ENCODE data around the gene RUSC1.
A peak's percentile ranks its signal among the peaks of the same experiment; 100 is the strongest.
"Not testable (repeated sequence)": the region's sequence is repeated elsewhere in the genome, so short reads cannot be mapped to it uniquely, and the experiment has no call there.

RUSC1 gene

GRCh38 chr1:155324717-155325602 is 4.3 kb downstream of the RUSC1 start:
- DNase-seq = peak; percentile 51

GRCh38 chr1:155325603-155325893 is 4.9 kb downstream of the RUSC1 start:
- no peak for DNase-seq

- DNase-seq = no peak
These were observed 5.4 kb downstream of the RUSC1 start for GRCh38 chr1:155326020-155326526.

- no peak for DNase-seq
These were observed 5.9 kb downstream of the RUSC1 start for GRCh38 chr1:155326631-155327037.

- no peak for DNase-seq
These were observed 7.3 kb downstream of the RUSC1 start for GRCh38 chr1:155327981-155328380.

- not testable (repeated sequence) for DNase-seq
These were observed 8.2 kb downstream of the RUSC1 start for GRCh38 chr1:155328856-155329255.

- DNase-seq = no peak
These were observed 9.4 kb downstream of the RUSC1 start for GRCh38 chr1:155329980-155330598.

- no peak for DNase-seq
These were observed 14.3 kb downstream of the RUSC1 start for GRCh38 chr1:155334962-155335361.

- no peak for DNase-seq
These were observed 18.9 kb downstream of the RUSC1 start for GRCh38 chr1:155339515-155340097.

GRCh38 chr1:155342842-155343241 is 22.1 kb downstream of the RUSC1 start:
- DNase-seq = no peak

GRCh38 chr1:155352631-155353030 is 31.9 kb downstream of the RUSC1 start:
- no peak for DNase-seq

GRCh38 chr1:155360051-155360450 is 39.4 kb downstream of the RUSC1 start:
- DNase-seq = no peak

GRCh38 chr1:155379180-155379579 is 58.5 kb downstream of the RUSC1 start:
- no peak for DNase-seq

GRCh38 chr1:155379631-155380090 is 59.0 kb downstream of the RUSC1 start:
- no peak for DNase-seq

Data from NCI-H1694 treated with DMSO at 0.1 percent for 48 hours (cell line).